ENCODE measurements around the gene LARGE1. TPM values are rescaled to one million over a fixed set of nuclear protein-coding genes. Genes with fewer than 3 reads are reported as not detected.

LARGE1 gene
- total RNA-seq, 1 experiment from 2014 or later, result 5.8 TPM

- Histone ChIP-seq H3K36me3 (ENCODE audit: control insufficient read depth, insufficient read depth, low read length) (no peaks in the 10 kb centered on the region), H3K4me3 (ENCODE audit: low read depth, low read length) (no peak overlapping the region), H3K9me3 (no peaks in the 10 kb centered on the region), H3K27me3 (replicated peaks; ENCODE audit: control insufficient read depth, insufficient read depth, low read length) (no peaks in the 10 kb centered on the region), H3K4me1 (peaks cover 4% of the 10 kb centered on the region; the same call in 1 of the 2 replicates)
- H3K9me3 Mint-ChIP-seq (ENCODE audit: unreplicated experiment), result peaks cover 10% of the 10 kb centered on the region
- no peaks in the 10 kb centered on the region for H3K27me3 Mint-ChIP-seq (ENCODE audit: insufficient read depth, unreplicated experiment)
- intact Hi-C loops (cut with micrococcal nuclease; ENCODE audit: unreplicated experiment), result no loop called here
- H3K36me3 Mint-ChIP-seq (ENCODE audit: insufficient read depth, unreplicated experiment), result no peaks in the 10 kb centered on the region
- no peak overlapping the region for H3K4me3 Mint-ChIP-seq (ENCODE audit: unreplicated experiment)
- BruUV-seq (replicated peaks), result no TSS peak
- CTCF ChIA-PET, result interaction anchor here (0.6 kb wide), 1 partner anchor 883 kb away, joined by 3 read pairs; no protein-coding TSS in a partner anchor
- H3K4me1 Mint-ChIP-seq (ENCODE audit: low read depth, unreplicated experiment), result no peaks in the 10 kb centered on the region
- POLR2A ChIA-PET, result no interaction called here
- TF ChIP-seq CTCF (IDR thresholded peaks at IDR 0.05; ENCODE audit: insufficient read depth in 1 of 2, low read depth in 1 of 2, low read length in 1 of 2, severe bottlenecking in 1 of 2, unreplicated experiment in 1 of 2), result no peak
- H3K27ac Mint-ChIP-seq (ENCODE audit: unreplicated experiment), result no peak overlapping the region
- DNase-seq, result no peak
Measured at GRCh38 chr22:33747029-33747428, 173.2 kb downstream of the LARGE1 start.

GRCh38 chr22:33746501-33746928 lies 173.8 kb downstream of the LARGE1 start:
- POLR2A ChIA-PET, result no interaction called here
- BruUV-seq (replicated peaks), result no TSS peak
- H3K27me3 Mint-ChIP-seq (ENCODE audit: insufficient read depth, unreplicated experiment), result no peaks in the 10 kb centered on the region

GRCh38 chr22:33745501-33745900 lies 174.8 kb downstream of the LARGE1 start:
- Mint-ChIP-seq H3K27me3 (ENCODE audit: insufficient read depth, unreplicated experiment) (no peaks in the 10 kb centered on the region), H3K9me3 (ENCODE audit: unreplicated experiment) (peaks cover 10% of the 10 kb centered on the region), H3K4me3 (ENCODE audit: unreplicated experiment) (no peak overlapping the region), H3K36me3 (ENCODE audit: insufficient read depth, unreplicated experiment) (no peaks in the 10 kb centered on the region), H3K4me1 (ENCODE audit: low read depth, unreplicated experiment) (no peaks in the 10 kb centered on the region), H3K27ac (ENCODE audit: unreplicated experiment) (no peak overlapping the region)
- H3K4me3 ChIP-seq (ENCODE audit: low read depth, low read length), result no peak overlapping the region
- H3K27me3 ChIP-seq (replicated peaks; ENCODE audit: control insufficient read depth, insufficient read depth, low read length), result no peaks in the 10 kb centered on the region
- TF ChIP-seq CTCF (IDR thresholded peaks at IDR 0.05; ENCODE audit: insufficient read depth in 1 of 2, low read depth in 1 of 2, low read length in 1 of 2, severe bottlenecking in 1 of 2, unreplicated experiment in 1 of 2), result no peak
- peaks cover 4% of the 10 kb centered on the region; the same call in 1 of the 2 replicates for H3K4me1 ChIP-seq
- H3K9me3 ChIP-seq, result no peaks in the 10 kb centered on the region
- intact Hi-C loops (cut with micrococcal nuclease; ENCODE audit: unreplicated experiment), result no loop called here
- DNase-seq, result no peak
- no TSS peak for BruUV-seq (replicated peaks)
- ChIA-PET POLR2A (no interaction called here), CTCF (no interaction called here)
- no peaks in the 10 kb centered on the region for H3K36me3 ChIP-seq (ENCODE audit: control insufficient read depth, insufficient read depth, low read length)

More at GRCh38 chr22:33746501-33746928, 173.8 kb downstream of the LARGE1 start:
- CTCF ChIA-PET, result no interaction called here
- H3K9me3 ChIP-seq, result no peaks in the 10 kb centered on the region
- intact Hi-C loops (cut with micrococcal nuclease; ENCODE audit: unreplicated experiment), result no loop called here
- Mint-ChIP-seq H3K4me1 (ENCODE audit: low read depth, unreplicated experiment) (no peaks in the 10 kb centered on the region), H3K4me3 (ENCODE audit: unreplicated experiment) (no peak overlapping the region), H3K36me3 (ENCODE audit: insufficient read depth, unreplicated experiment) (no peaks in the 10 kb centered on the region), H3K9me3 (ENCODE audit: unreplicated experiment) (peaks cover 10% of the 10 kb centered on the region), H3K27ac (ENCODE audit: unreplicated experiment) (no peak overlapping the region)
- H3K36me3 ChIP-seq (ENCODE audit: control insufficient read depth, insufficient read depth, low read length), result no peaks in the 10 kb centered on the region
- peaks cover 4% of the 10 kb centered on the region; the same call in 1 of the 2 replicates for H3K4me1 ChIP-seq
- no peak for DNase-seq
- no peak overlapping the region for H3K4me3 ChIP-seq (ENCODE audit: low read depth, low read length)
- TF ChIP-seq CTCF (IDR thresholded peaks at IDR 0.05; ENCODE audit: insufficient read depth in 1 of 2, low read depth in 1 of 2, low read length in 1 of 2, severe bottlenecking in 1 of 2, unreplicated experiment in 1 of 2), result no peak
- no peaks in the 10 kb centered on the region for H3K27me3 ChIP-seq (replicated peaks; ENCODE audit: control insufficient read depth, insufficient read depth, low read length)
